ENCODE measurements around the gene PSEN1. TPM values are rescaled to one million over a fixed set of nuclear protein-coding genes. Genes with fewer than 3 reads are reported as not detected.

The PSEN1 gene
- total RNA-seq, 1 experiment from 2014 or later = 26.9 TPM

DNA sequence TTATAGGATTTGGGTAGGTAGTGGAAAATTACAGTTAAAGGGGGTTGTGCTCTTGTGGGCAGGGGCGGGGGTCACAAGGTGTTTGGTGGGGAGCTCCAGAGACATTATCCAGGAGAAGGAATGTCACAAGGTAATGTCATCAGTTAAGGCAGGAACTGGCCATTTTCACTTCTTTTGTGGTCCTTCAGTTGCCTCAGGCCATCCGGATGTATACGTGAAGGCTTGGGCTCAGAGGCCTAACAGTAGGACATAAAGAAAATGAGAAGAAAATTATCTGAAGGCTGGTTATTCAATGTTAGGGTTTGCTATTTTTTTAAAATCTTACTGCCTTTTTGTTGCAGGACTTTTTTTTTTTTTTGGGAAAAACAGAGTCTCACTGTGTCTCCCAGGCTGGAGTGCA lies 2.5 kb upstream of the PSEN1 start:
- POLR2A ChIA-PET = no interaction called here
- H2AFZ ChIP-seq (ENCODE audit: low read depth, low read length, poor library complexity, severe bottlenecking) = no peak overlapping the region
- H3K9me3 ChIP-seq (ENCODE audit: control insufficient read depth in 1 of 2, insufficient read depth in 1 of 2, low read depth in 1 of 2, low read length in 2 of 2) = no peaks in the 10 kb centered on the region
- DNase-seq (ENCODE audit: low read depth, low spot score) = no peak
- no TSS peak for BruUV-seq (replicated peaks)
- no peak overlapping the region for H3K9ac ChIP-seq (ENCODE audit: low read length)
- RAD21 ChIA-PET (ENCODE audit: low non-redundant PET in 1 of 2, low total read pairs in 2 of 2, uncharacterized antibody in 2 of 2, unreplicated experiment in 2 of 2) = no interaction called here
- H3K4me1 ChIP-seq (ENCODE audit: control insufficient read depth in 1 of 2, insufficient read depth in 2 of 2, low read length in 2 of 2) = peaks cover 3 to 16% of the 10 kb centered on the region in 2 experiments; a peak in 3 of 4 replicates
- intact Hi-C loops (cut with micrococcal nuclease) = no loop called here
- peaks cover 15% of the 10 kb centered on the region; the same call in 1 of the 2 replicates for H3K79me2 ChIP-seq (ENCODE audit: insufficient read depth, low read length)
- TF ChIP-seq, protein P1, sequence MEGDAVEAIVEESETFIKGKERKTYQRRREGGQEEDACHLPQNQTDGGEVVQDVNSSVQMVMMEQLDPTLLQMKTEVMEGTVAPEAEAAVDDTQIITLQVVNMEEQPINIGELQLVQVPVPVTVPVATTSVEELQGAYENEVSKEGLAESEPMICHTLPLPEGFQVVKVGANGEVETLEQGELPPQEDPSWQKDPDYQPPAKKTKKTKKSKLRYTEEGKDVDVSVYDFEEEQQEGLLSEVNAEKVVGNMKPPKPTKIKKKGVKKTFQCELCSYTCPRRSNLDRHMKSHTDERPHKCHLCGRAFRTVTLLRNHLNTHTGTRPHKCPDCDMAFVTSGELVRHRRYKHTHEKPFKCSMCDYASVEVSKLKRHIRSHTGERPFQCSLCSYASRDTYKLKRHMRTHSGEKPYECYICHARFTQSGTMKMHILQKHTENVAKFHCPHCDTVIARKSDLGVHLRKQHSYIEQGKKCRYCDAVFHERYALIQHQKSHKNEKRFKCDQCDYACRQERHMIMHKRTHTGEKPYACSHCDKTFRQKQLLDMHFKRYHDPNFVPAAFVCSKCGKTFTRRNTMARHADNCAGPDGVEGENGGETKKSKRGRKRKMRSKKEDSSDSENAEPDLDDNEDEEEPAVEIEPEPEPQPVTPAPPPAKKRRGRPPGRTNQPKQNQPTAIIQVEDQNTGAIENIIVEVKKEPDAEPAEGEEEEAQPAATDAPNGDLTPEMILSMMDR (IDR thresholded peaks at IDR 0.05 in 2 of 3, conservative IDR thresholded peaks at IDR 0.05 in 1 of 3; ENCODE audit: borderline replicate concordance in 1 of 3, insufficient read depth in 1 of 3, low read depth in 2 of 3, low read length in 2 of 3) = no peak
- TF ChIP-seq, protein P2, sequence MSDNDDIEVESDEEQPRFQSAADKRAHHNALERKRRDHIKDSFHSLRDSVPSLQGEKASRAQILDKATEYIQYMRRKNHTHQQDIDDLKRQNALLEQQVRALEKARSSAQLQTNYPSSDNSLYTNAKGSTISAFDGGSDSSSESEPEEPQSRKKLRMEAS (IDR thresholded peaks at IDR 0.05) = no peak
- TF ChIP-seq CEBPB (IDR thresholded peaks at IDR 0.05; ENCODE audit: low read depth) (no peak), ZFX (IDR thresholded peaks at IDR 0.05) (no peak)
- CTCF ChIA-PET = no interaction called here
- no peaks in the 10 kb centered on the region for H4K20me1 ChIP-seq (ENCODE audit: insufficient read depth)
- H3K27me3 ChIP-seq (ENCODE audit: insufficient read depth, low read length) = no peaks in the 10 kb centered on the region
- no peak for ATAC-seq
- no peaks in the 10 kb centered on the region for H3K36me3 ChIP-seq (ENCODE audit: control insufficient read depth in 1 of 2, insufficient read depth in 2 of 2, low read length in 2 of 2)
- no peak overlapping the region for H3K4me2 ChIP-seq (ENCODE audit: low read length)
- no peaks in the 10 kb centered on the region for H3K9me2 ChIP-seq (ENCODE audit: insufficient read depth)
- no peak overlapping the region for H3K27ac ChIP-seq (ENCODE audit: low read depth, low read length)
- no peak overlapping the region for H3K4me3 ChIP-seq (replicated peaks in 1 of 2; ENCODE audit: low read depth in 1 of 2, low read length in 2 of 2)

DNA sequence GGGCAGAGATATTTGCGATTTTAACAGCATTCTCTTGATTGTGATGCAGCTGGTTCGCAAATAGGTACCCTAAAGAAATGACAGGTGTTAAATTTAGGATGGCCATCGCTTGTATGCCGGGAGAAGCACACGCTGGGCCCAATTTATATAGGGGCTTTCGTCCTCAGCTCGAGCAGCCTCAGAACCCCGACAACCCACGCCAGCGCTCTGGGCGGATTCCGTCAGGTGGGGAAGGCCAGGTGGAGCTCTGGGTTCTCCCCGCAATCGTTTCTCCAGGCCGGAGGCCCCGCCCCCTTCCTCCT lies 271 bp upstream of the PSEN1 start:
- peaks cover 27% of the 10 kb centered on the region for H3K79me2 ChIP-seq (ENCODE audit: insufficient read depth, low read length)
- H3K9ac ChIP-seq (ENCODE audit: low read length) = peak overlapping the region; percentile 84
- no peaks in the 10 kb centered on the region for H3K36me3 ChIP-seq (ENCODE audit: control insufficient read depth in 1 of 2, insufficient read depth in 2 of 2, low read length in 2 of 2)
- H3K4me2 ChIP-seq (ENCODE audit: low read length) = peak overlapping the region; percentile 96
- POLR2A ChIA-PET = interaction anchor here (1.3 kb wide), 2 partner anchors 10 to 77 kb away, joined by 3 to 4 read pairs; partner anchors contain the start of gene RBM25
- H3K27me3 ChIP-seq (ENCODE audit: insufficient read depth, low read length) = no peaks in the 10 kb centered on the region
- intact Hi-C loops (cut with micrococcal nuclease) = no loop called here
- TF ChIP-seq CBX3 (IDR thresholded peaks at IDR 0.05; ENCODE audit: low read depth) = no peak
- TF ChIP-seq EGR1 (IDR thresholded peaks at IDR 0.05; ENCODE audit: low read depth) = 0 out of 2 replicates have a peak, but pooled peaks have one; percentile 25
- H4K20me1 ChIP-seq (ENCODE audit: insufficient read depth) = no peaks in the 10 kb centered on the region
- ATAC-seq (no peak), DNase-seq (ENCODE audit: low read depth, low spot score) (no peak)
- peaks cover 3 to 16% of the 10 kb centered on the region in 2 experiments; a peak in 3 of 4 replicates for H3K4me1 ChIP-seq (ENCODE audit: control insufficient read depth in 1 of 2, insufficient read depth in 2 of 2, low read length in 2 of 2)
- RAD21 ChIA-PET (ENCODE audit: low non-redundant PET in 1 of 2, low total read pairs in 2 of 2, uncharacterized antibody in 2 of 2, unreplicated experiment in 2 of 2) = no interaction called here
- no peaks in the 10 kb centered on the region for H3K9me3 ChIP-seq (ENCODE audit: control insufficient read depth in 1 of 2, insufficient read depth in 1 of 2, low read depth in 1 of 2, low read length in 2 of 2)
- H3K4me3 ChIP-seq (replicated peaks in 1 of 2; ENCODE audit: low read depth in 1 of 2, low read length in 2 of 2) = peak overlapping the region; percentile 72 to 80
- no peaks in the 10 kb centered on the region for H3K9me2 ChIP-seq (ENCODE audit: insufficient read depth)
- CTCF ChIA-PET = interaction anchor here (0.8 kb wide), 1 partner anchor 335 kb away, joined by 3 read pairs; no protein-coding TSS in a partner anchor
- H2AFZ ChIP-seq (ENCODE audit: low read depth, low read length, poor library complexity, severe bottlenecking) = peak overlapping the region; percentile 13
- peak overlapping the region; percentile 72 for H3K27ac ChIP-seq (ENCODE audit: low read depth, low read length)
- no TSS peak for BruUV-seq (replicated peaks)

Data from HCT116 (cell line).